Measurements from ENCODE around the gene RAB36. TPM values are rescaled to one million over a fixed set of nuclear protein-coding genes. Genes with fewer than 3 reads are reported as not detected.

Gene RAB36
- total RNA-seq, 1 donor from 2014 or later = 2.0 TPM

DNA sequence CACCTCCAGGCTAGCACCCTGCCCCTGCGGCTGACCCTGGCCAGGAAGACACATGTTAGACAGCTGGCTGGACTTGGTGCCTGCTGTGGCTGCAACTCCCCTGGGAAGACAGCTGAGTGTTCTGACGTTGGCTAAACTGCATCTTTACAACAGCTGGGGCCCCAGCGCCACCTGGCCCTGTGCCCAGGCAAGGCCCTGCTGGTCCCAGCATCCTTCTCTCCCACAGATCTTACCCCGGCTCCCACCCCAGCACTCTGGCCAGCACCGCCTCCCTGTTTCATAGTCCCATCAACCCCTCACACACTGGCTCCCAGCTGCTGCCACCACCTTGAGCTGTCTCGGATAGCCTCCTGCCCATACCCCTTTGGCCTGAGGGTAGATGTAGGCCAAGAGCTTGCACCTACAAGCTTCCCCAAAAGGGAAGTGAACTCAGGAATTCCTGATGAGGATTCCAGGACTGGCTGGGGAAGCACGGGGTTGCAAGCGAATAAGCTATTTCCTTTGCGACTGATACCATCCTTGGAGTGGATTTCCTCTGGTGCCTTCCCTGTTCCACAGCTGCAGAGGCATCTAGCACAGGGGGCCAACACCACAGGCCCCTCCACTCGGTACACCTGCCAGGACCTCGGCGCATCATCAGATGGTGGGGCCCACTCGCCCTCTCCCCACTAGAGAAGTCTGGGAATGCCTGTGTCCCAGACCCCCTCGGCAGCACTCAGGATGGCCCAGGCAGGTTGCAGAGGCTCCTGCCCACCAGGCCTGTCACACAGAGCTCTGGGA lies 32.0 kb upstream of the RAB36 start:
- H3K27ac Mint-ChIP-seq (ENCODE audit: unreplicated experiment) = peak overlapping the region; percentile 85
- peak; percentile 69 for DNase-seq
- peaks cover 20% of the 10 kb centered on the region for H3K9me3 Mint-ChIP-seq (ENCODE audit: unreplicated experiment)
- TF ChIP-seq, protein P1, sequence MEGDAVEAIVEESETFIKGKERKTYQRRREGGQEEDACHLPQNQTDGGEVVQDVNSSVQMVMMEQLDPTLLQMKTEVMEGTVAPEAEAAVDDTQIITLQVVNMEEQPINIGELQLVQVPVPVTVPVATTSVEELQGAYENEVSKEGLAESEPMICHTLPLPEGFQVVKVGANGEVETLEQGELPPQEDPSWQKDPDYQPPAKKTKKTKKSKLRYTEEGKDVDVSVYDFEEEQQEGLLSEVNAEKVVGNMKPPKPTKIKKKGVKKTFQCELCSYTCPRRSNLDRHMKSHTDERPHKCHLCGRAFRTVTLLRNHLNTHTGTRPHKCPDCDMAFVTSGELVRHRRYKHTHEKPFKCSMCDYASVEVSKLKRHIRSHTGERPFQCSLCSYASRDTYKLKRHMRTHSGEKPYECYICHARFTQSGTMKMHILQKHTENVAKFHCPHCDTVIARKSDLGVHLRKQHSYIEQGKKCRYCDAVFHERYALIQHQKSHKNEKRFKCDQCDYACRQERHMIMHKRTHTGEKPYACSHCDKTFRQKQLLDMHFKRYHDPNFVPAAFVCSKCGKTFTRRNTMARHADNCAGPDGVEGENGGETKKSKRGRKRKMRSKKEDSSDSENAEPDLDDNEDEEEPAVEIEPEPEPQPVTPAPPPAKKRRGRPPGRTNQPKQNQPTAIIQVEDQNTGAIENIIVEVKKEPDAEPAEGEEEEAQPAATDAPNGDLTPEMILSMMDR (IDR thresholded peaks at IDR 0.05; ENCODE audit: partially characterized antibody, unreplicated experiment) = no peak
- H3K27me3 Mint-ChIP-seq (ENCODE audit: unreplicated experiment) = peaks cover 14% of the 10 kb centered on the region
- peak overlapping the region; percentile 71 for H3K4me3 Mint-ChIP-seq (ENCODE audit: unreplicated experiment)
- H3K4me1 Mint-ChIP-seq (ENCODE audit: low read depth, unreplicated experiment) = peaks cover 30% of the 10 kb centered on the region
- H3K36me3 Mint-ChIP-seq (ENCODE audit: unreplicated experiment) = no peaks in the 10 kb centered on the region

DNA sequence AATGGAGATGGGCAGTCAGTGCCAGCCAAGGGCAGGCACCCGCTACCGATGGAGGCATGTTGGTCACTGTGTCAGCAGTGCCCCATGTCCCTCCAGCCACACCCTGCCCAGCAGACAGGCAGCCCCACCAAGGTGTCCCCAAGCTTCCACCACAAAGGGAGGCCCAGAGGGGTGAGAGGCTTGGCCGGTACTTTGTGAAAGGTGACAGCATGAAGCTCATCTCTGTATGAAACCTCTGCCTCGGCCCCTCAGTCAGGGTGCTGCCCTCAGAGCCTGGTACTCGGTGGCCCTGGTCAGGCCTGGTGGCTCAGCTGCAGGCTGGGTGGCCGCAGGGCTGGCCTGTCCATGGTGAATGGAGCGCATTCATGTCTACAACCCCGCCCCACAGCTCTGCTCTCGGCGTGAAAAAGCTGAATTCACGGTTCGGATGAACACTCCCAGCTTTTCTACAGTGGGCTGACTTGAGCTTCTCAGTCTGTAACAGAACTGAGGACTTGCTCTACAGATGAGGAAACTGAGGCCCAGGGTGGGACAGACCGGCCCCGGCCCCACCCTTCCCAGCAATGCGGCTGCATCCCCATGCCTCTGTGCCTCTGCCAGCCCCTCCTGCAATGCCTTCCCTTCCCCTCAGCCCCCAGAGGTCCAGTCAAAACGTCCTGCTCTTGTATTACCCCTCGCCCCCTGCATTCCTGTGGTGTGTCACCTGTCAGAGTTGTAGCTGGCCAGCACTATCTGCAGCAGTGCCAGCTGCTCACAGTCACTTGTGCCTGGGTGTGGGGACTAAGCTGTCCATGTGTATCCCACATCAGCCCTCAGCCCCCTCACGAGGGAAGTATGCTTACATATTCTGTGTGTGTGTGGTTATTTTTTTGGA lies 31.2 kb upstream of the RAB36 start:
- TF ChIP-seq, protein P1 (IDR thresholded peaks at IDR 0.05; ENCODE audit: partially characterized antibody, unreplicated experiment) = no peak
- Mint-ChIP-seq H3K36me3 (ENCODE audit: unreplicated experiment) (no peaks in the 10 kb centered on the region), H3K4me3 (ENCODE audit: unreplicated experiment) (no peak overlapping the region), H3K9me3 (ENCODE audit: unreplicated experiment) (peaks cover 20% of the 10 kb centered on the region), H3K27ac (ENCODE audit: unreplicated experiment) (no peak overlapping the region), H3K27me3 (ENCODE audit: unreplicated experiment) (peaks cover 14% of the 10 kb centered on the region), H3K4me1 (ENCODE audit: low read depth, unreplicated experiment) (peaks cover 30% of the 10 kb centered on the region)
- no peak for DNase-seq

DNA sequence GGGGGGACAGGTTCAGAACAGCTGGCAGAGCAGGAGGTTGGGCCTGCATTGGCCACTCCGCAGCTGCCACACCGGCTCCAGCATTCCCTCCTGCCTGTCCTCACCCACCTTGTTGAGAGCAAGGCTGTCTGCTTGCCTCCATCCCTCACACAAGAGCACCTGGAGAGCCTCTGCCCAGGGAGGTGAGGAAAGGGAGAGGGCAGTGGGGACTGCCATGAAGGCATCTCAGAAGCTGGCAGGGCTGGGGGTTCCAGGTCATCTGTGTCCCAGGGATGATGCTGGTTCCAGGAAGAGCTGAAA lies 30.6 kb upstream of the RAB36 start:
- Mint-ChIP-seq H3K4me3 (ENCODE audit: unreplicated experiment) (no peak overlapping the region), H3K27ac (ENCODE audit: unreplicated experiment) (no peak overlapping the region), H3K27me3 (ENCODE audit: unreplicated experiment) (peaks cover 16% of the 10 kb centered on the region), H3K4me1 (ENCODE audit: low read depth, unreplicated experiment) (peaks cover 30% of the 10 kb centered on the region), H3K9me3 (ENCODE audit: unreplicated experiment) (peaks cover 23% of the 10 kb centered on the region), H3K36me3 (ENCODE audit: unreplicated experiment) (no peaks in the 10 kb centered on the region)
- TF ChIP-seq, protein P1 (IDR thresholded peaks at IDR 0.05; ENCODE audit: partially characterized antibody, unreplicated experiment) = no peak
- DNase-seq = no peak

DNA sequence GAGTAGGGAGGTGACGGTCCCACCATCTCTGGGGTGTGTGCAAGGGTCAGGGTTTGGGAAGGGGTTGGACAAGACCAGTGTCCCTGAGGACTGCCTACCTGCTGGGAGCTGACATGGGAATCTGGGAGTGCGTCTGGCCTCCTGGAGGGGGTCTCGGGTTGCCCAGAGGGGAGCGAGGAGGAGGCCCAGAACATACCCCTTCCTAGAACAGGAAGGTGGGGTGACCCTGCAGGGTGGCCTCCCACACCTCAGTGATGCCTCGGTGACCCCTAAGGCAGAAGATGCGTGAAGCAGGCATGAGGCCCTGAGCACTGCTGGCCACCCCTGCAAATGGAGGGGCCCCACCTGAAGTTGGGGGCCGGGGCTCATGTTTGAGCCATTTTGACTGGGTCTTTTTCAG lies 29.9 kb upstream of the RAB36 start:
- peaks cover 28% of the 10 kb centered on the region for H3K4me1 Mint-ChIP-seq (ENCODE audit: low read depth, unreplicated experiment)
- DNase-seq = no peak
- no peak overlapping the region for H3K4me3 Mint-ChIP-seq (ENCODE audit: unreplicated experiment)
- TF ChIP-seq, protein P1 (IDR thresholded peaks at IDR 0.05; ENCODE audit: partially characterized antibody, unreplicated experiment) = no peak
- peaks cover 23% of the 10 kb centered on the region for H3K9me3 Mint-ChIP-seq (ENCODE audit: unreplicated experiment)
- H3K36me3 Mint-ChIP-seq (ENCODE audit: unreplicated experiment) = no peaks in the 10 kb centered on the region
- H3K27ac Mint-ChIP-seq (ENCODE audit: unreplicated experiment) = no peak overlapping the region
- peaks cover 10% of the 10 kb centered on the region for H3K27me3 Mint-ChIP-seq (ENCODE audit: unreplicated experiment)

Data from glutamatergic neuron (in vitro differentiated cells).